HUES48 (cell line): ENCODE measurements around the gene HNRNPUL1.
A peak's percentile ranks its signal among the peaks of the same experiment; 100 is the strongest.

Experiments used
- H3K27ac ChIP-seq: one replicate; pipeline ENCODE4 v1.7.0; 2013; ENCODE audit warnings: low read depth, low read length, inconsistent platforms
- H3K27me3 ChIP-seq: 2 replicates; pipeline ENCODE4 v1.6.1; 2013; ENCODE audit warnings: mild to moderate bottlenecking, low read length; ENCODE audit not compliant: control insufficient read depth, insufficient read depth
- H3K36me3 ChIP-seq: 2 replicates; pipeline ENCODE4 v1.6.1; 2013; ENCODE audit warnings: low read length; ENCODE audit not compliant: control insufficient read depth, insufficient read depth
- H3K4me1 ChIP-seq: 2 replicates; pipeline ENCODE4 v1.6.1; 2013; ENCODE audit warnings: mild to moderate bottlenecking, low read length; ENCODE audit not compliant: control insufficient read depth, insufficient read depth
- H3K4me3 ChIP-seq: 2 replicates; pipeline ENCODE4 v1.5.1; 2013; ENCODE audit warnings: mild to moderate bottlenecking, low read depth, low read length
- H3K9ac ChIP-seq: 2 replicates; pipeline ENCODE4 v1.6.1; 2013; ENCODE audit warnings: mild to moderate bottlenecking, low read depth, low read length, moderate library complexity
- H3K9me3 ChIP-seq: 2 replicates; pipeline ENCODE4 v1.6.1; 2013; ENCODE audit warnings: low read length; ENCODE audit not compliant: control insufficient read depth, insufficient read depth

Gene HNRNPUL1

GRCh38 chr19:41238244-41238643 lies 25.9 kb upstream of the HNRNPUL1 start:
- Histone ChIP-seq H3K27me3 (no peaks in the 10 kb centered on the region), H3K9me3 (no peaks in the 10 kb centered on the region), H3K4me1 (no peaks in the 10 kb centered on the region), H3K27ac (no peak overlapping the region), H3K4me3 (no peak overlapping the region), H3K36me3 (peaks cover 26% of the 10 kb centered on the region), H3K9ac (no peak overlapping the region)

DNA sequence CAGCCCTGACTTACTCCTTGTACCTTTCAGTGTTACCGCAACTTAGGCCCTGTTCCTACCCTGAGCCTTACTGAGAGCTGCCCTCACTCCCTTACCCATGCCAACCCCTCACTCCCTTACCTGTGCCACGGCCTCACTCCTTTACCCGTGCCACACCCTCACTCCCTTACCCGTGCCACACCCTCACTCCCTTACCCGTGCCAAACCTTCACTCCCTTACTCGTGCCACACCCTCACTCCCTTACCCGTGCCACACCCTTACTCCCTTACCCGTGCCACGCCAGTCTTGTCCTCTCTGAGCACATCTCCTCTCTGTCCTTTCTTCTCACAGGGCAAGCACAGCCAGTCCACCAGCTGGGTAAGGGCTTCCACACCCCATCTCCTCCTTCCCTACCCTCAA lies 24.8 kb upstream of the HNRNPUL1 start:
- Histone ChIP-seq H3K4me3 (no peak overlapping the region), H3K9ac (no peak overlapping the region), H3K27ac (no peak overlapping the region), H3K27me3 (no peaks in the 10 kb centered on the region), H3K36me3 (peaks cover 30% of the 10 kb centered on the region), H3K4me1 (no peaks in the 10 kb centered on the region), H3K9me3 (no peaks in the 10 kb centered on the region)

- no peaks in the 10 kb centered on the region for H3K27me3 ChIP-seq
- H3K4me3 ChIP-seq, result no peak overlapping the region
- H3K36me3 ChIP-seq, result peaks cover 28% of the 10 kb centered on the region
- H3K4me1 ChIP-seq, result no peaks in the 10 kb centered on the region
- H3K9me3 ChIP-seq, result no peaks in the 10 kb centered on the region
- no peak overlapping the region for H3K9ac ChIP-seq
- H3K27ac ChIP-seq, result no peak overlapping the region
These were observed 24.1 kb upstream of the HNRNPUL1 start for GRCh38 chr19:41239961-41240574.

DNA sequence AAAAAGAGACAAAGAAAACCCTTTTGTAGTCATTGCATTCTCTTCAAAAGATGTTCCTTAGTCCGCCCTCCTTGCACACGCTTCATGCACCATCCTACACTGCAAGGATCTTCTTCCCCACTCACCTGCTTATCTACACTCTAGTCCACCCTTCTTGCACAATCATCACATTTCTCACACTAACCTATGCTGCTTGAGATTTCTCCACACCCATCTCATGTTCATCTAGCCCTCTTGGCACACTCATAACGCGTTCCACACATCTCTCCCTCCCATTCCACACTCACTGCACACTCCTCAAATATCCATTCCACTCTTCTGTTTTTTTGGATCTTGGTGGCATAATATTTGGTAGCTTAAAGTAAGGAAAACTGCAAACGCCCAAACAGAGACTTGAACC lies 22.3 kb upstream of the HNRNPUL1 start:
- Histone ChIP-seq H3K4me3 (no peak overlapping the region), H3K4me1 (no peaks in the 10 kb centered on the region), H3K27ac (no peak overlapping the region), H3K27me3 (no peaks in the 10 kb centered on the region), H3K36me3 (peaks cover 35% of the 10 kb centered on the region), H3K9ac (no peak overlapping the region), H3K9me3 (no peaks in the 10 kb centered on the region)

GRCh38 chr19:41244117-41244516 lies 20.1 kb upstream of the HNRNPUL1 start:
- no peak overlapping the region for H3K27ac ChIP-seq
- peaks cover 46% of the 10 kb centered on the region for H3K36me3 ChIP-seq
- H3K9ac ChIP-seq, result no peak overlapping the region
- H3K27me3 ChIP-seq, result no peaks in the 10 kb centered on the region
- no peak overlapping the region for H3K4me3 ChIP-seq
- H3K4me1 ChIP-seq, result no peaks in the 10 kb centered on the region
- H3K9me3 ChIP-seq, result no peaks in the 10 kb centered on the region

GRCh38 chr19:41245843-41246242 lies 18.3 kb upstream of the HNRNPUL1 start:
- Histone ChIP-seq H3K27me3 (no peaks in the 10 kb centered on the region), H3K4me3 (no peak overlapping the region), H3K4me1 (no peaks in the 10 kb centered on the region), H3K9me3 (no peaks in the 10 kb centered on the region), H3K27ac (no peak overlapping the region), H3K9ac (no peak overlapping the region), H3K36me3 (peaks cover 52% of the 10 kb centered on the region)

GRCh38 chr19:41248895-41249294 lies 15.3 kb upstream of the HNRNPUL1 start:
- no peaks in the 10 kb centered on the region for H3K27me3 ChIP-seq
- no peak overlapping the region for H3K27ac ChIP-seq
- H3K4me1 ChIP-seq, result no peaks in the 10 kb centered on the region
- H3K4me3 ChIP-seq, result no peak overlapping the region
- H3K36me3 ChIP-seq, result peaks cover 53% of the 10 kb centered on the region
- H3K9ac ChIP-seq, result no peak overlapping the region
- no peaks in the 10 kb centered on the region for H3K9me3 ChIP-seq

- H3K27ac ChIP-seq, result no peak overlapping the region
- H3K36me3 ChIP-seq, result peaks cover 59% of the 10 kb centered on the region
- H3K9me3 ChIP-seq, result no peaks in the 10 kb centered on the region
- H3K27me3 ChIP-seq, result no peaks in the 10 kb centered on the region
- H3K9ac ChIP-seq, result no peak overlapping the region
- no peak overlapping the region for H3K4me3 ChIP-seq
- no peaks in the 10 kb centered on the region for H3K4me1 ChIP-seq
These were observed 14.3 kb upstream of the HNRNPUL1 start for GRCh38 chr19:41249707-41250423.

DNA sequence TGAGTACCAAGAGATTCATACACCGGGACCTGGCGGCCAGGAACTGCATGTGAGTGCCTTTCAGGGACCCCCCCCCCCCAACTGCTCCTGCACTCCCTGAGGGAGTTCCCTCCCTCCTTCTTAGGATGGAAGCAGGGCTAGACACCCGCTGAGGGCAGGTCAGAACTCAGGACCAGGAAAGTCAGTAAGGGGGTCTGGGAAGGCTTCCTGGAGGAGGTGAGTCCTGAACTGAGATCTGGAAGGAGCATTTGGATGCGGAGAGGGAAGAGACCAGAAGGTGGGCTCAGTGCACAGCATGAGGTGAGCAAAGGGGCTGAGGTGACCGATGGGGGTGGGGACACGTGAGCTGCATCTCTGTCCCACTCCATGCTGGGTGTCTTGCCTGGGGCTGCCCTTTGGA lies 10.5 kb upstream of the HNRNPUL1 start:
- no peaks in the 10 kb centered on the region for H3K27me3 ChIP-seq
- no peaks in the 10 kb centered on the region for H3K4me1 ChIP-seq
- H3K9me3 ChIP-seq, result no peaks in the 10 kb centered on the region
- H3K27ac ChIP-seq, result no peak overlapping the region
- H3K36me3 ChIP-seq, result peaks cover 66% of the 10 kb centered on the region
- no peak overlapping the region for H3K4me3 ChIP-seq
- no peak overlapping the region for H3K9ac ChIP-seq

DNA sequence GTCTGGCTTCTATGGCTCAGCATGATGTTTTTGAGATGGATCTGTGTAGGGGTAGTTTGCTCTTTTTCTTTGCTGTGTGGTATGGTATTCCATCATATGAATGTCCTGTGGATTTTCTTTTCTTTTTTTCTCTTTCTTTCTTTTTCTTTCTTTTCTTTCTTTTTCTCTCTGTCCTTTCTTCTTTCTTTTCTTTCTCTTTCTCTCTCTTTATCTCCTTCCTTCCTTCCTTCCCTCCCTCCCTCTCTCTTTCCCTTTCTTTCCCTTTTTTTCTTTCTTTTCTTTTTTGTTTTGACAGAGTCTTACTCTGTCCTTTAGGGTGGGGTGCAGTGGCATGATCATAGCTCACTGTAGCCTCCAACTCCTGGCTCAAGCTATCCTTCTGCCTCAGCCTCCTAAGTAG lies 9.0 kb upstream of the HNRNPUL1 start:
- Histone ChIP-seq H3K9me3 (no peaks in the 10 kb centered on the region), H3K4me1 (no peaks in the 10 kb centered on the region), H3K27me3 (no peaks in the 10 kb centered on the region), H3K27ac (no peak overlapping the region), H3K36me3 (peaks cover 70% of the 10 kb centered on the region), H3K4me3 (no peak overlapping the region), H3K9ac (no peak overlapping the region)

- no peaks in the 10 kb centered on the region for H3K9me3 ChIP-seq
- H3K4me3 ChIP-seq, result peak overlapping the region; percentile 85
- no peak overlapping the region for H3K27ac ChIP-seq
- peaks cover 4% of the 10 kb centered on the region; the same call in 1 of the 2 replicates for H3K4me1 ChIP-seq
- H3K9ac ChIP-seq, result no peak overlapping the region
- no peaks in the 10 kb centered on the region for H3K27me3 ChIP-seq
- peaks cover 28% of the 10 kb centered on the region for H3K36me3 ChIP-seq
These were observed 2.5 kb upstream of the HNRNPUL1 start for GRCh38 chr19:41261474-41262190.
